ENCODE measurements around the gene NEO1.

GRCh38 chr15:73074241-73074640 is 22.0 kb downstream of the NEO1 start:
- TF ChIP-seq ZC3H10 (CRISPR knock-in tag; IDR thresholded peaks at IDR 0.05) (no peak), ZNF565 (CRISPR knock-in tag; conservative IDR thresholded peaks at IDR 0.05; ENCODE audit: low read depth) (no peak), ARNTL (CRISPR knock-in tag; IDR thresholded peaks at IDR 0.05; ENCODE audit: borderline replicate concordance, low read depth) (no peak), PATZ1 (CRISPR knock-in tag; IDR thresholded peaks at IDR 0.05; ENCODE audit: borderline replicate concordance) (no peak), PPARA (CRISPR knock-in tag; IDR thresholded peaks at IDR 0.05; ENCODE audit: borderline replicate concordance) (no peak), ZNF8 (CRISPR knock-in tag; IDR thresholded peaks at IDR 0.05) (no peak), CREB5 (CRISPR knock-in tag; IDR thresholded peaks at IDR 0.05; ENCODE audit: low read depth) (no peak), ZNF70 (CRISPR knock-in tag; IDR thresholded peaks at IDR 0.05) (no peak), CSRNP3 (CRISPR knock-in tag; IDR thresholded peaks at IDR 0.05) (no peak), OSR1 (CRISPR knock-in tag; IDR thresholded peaks at IDR 0.05) (no peak)
